K562 (cell line): ENCODE measurements around the gene TGFBR1. TPM values are rescaled to one million over a fixed set of nuclear protein-coding genes. Genes with fewer than 3 reads are reported as not detected.

Source experiments
- ATAC-seq: fragments of 200-7000 bp; cut with Tn5 transposase; 3 replicates; pipeline ENCODE4 v1.9.1; 2020; ENCODE audit warnings: moderate library complexity
- BruUV-seq: library from RNA; stranded (reverse); fragments of 400-500 nt; replicated peaks from 2 replicates; lab custom pipeline; 2021; lab: Mats Ljungman, UMichigan
- CTCF ChIA-PET: fragments of 300-600 bp; formaldehyde crosslinking; extraction: SDS; loops from one replicate; lab custom pipeline; 2021; ENCODE audit warnings: low intra/inter-chr PET ratio; lab: Yijun Ruan, JAX
- POLR2A ChIA-PET: fragments of 300-600, 350-650 bp; sonication (Branson Sonifier 250); formaldehyde crosslinking; extraction: SDS; loops from one replicate; lab custom pipeline; 2021; ENCODE audit warnings: antibody characterized with exemption, inconsistent platforms; lab: Yijun Ruan, JAX
- DNase-seq, 4 experiments: peaks; one replicate each; pipeline versions ENCODE4 v3.0.0 to v3.0.0-alpha.2; 2011 to 2018; ENCODE audit warnings: low spot score in 3 of 4, mixed read lengths in 3 of 4; ENCODE audit errors: extremely low read depth in 1 of 4
- FAIRE-seq: peaks from 2 replicates; lab custom pipeline; 2011; peaks lifted over from hg19 to GRCh38; lab: Jason Lieb, UNC
- H2AFZ ChIP-seq: 2 replicates; pipeline ENCODE4 v1.6.0; 2011; ENCODE audit warnings: low read depth, low read length, control low read depth, inconsistent platforms
- H3K27ac ChIP-seq: fragments of 200-600 bp; 3 replicates; pipeline ENCODE4 v1.8.0; 2011; ENCODE audit warnings: low read depth, mild to moderate bottlenecking, control low read depth, inconsistent platforms, low read length, moderate library complexity, mixed read lengths; ENCODE audit errors: extremely low read depth
- H3K27me3 ChIP-seq, 2 experiments: fragments of 300-600 bp in 1 of 2; 2 replicates in 1 of 2; 3 replicates in 1 of 2; pipeline versions ENCODE4 v1.6.0 to v1.8.0; 2011; ENCODE audit warnings: inconsistent platforms in 2 of 2, low read length in 2 of 2, mild to moderate bottlenecking in 1 of 2, mixed read lengths in 1 of 2, moderate library complexity in 1 of 2; ENCODE audit not compliant: control insufficient read depth in 2 of 2, insufficient read depth in 2 of 2
- H3K36me3 ChIP-seq: fragments of 300-600 bp; 3 replicates; pipeline ENCODE4 v1.8.0; 2011; ENCODE audit warnings: mild to moderate bottlenecking, low read length, inconsistent platforms; ENCODE audit not compliant: control insufficient read depth, insufficient read depth
- H3K4me1 ChIP-seq, 2 experiments: fragments of 200-600 bp in 1 of 2; replicated peaks in 1 of 2; 2 replicates in 1 of 2; 3 replicates in 1 of 2; pipeline versions ENCODE4 v1.5.1 to v1.8.0; 2011; ENCODE audit warnings: inconsistent platforms in 2 of 2, low read length in 2 of 2, mild to moderate bottlenecking in 1 of 2, mixed read lengths in 1 of 2, moderate library complexity in 1 of 2; ENCODE audit not compliant: control insufficient read depth in 2 of 2, insufficient read depth in 2 of 2
- H3K4me2 ChIP-seq: 2 replicates; pipeline ENCODE4 v1.6.1; 2011; ENCODE audit warnings: low read length, control low read depth, inconsistent platforms, mixed read lengths; ENCODE audit not compliant: insufficient read depth
- H3K4me3 ChIP-seq: fragments of 200-600 bp; sonication (generic), shearing (Covaris generic); 2 replicates; pipeline ENCODE4 v1.5.1; 2016; ENCODE audit warnings: control low read depth, inconsistent platforms
- H3K79me2 ChIP-seq: fragments of 200-600 bp; 3 replicates; pipeline ENCODE4 v1.8.0; 2011; ENCODE audit warnings: low read length, inconsistent platforms; ENCODE audit not compliant: control insufficient read depth, insufficient read depth
- H3K9ac ChIP-seq, 2 experiments: 2 replicates each; pipeline versions ENCODE4 v1.6.0 to v1.6.1; 2011; ENCODE audit warnings: low read depth in 2 of 2, low read length in 2 of 2, control low read depth in 1 of 2, inconsistent platforms in 1 of 2, mild to moderate bottlenecking in 1 of 2, mixed read lengths in 1 of 2; ENCODE audit not compliant: insufficient read depth in 1 of 2
- H3K9me1 ChIP-seq: one replicate; pipeline ENCODE4 v1.6.0; 2011; ENCODE audit warnings: inconsistent platforms, mild to moderate bottlenecking, low read length, moderate library complexity; ENCODE audit not compliant: control insufficient read depth, insufficient read depth
- H3K9me3 ChIP-seq: replicated peaks from 2 replicates; pipeline ENCODE4 v1.5.1; 2011; ENCODE audit warnings: low read depth, low read length, inconsistent platforms; ENCODE audit not compliant: control insufficient read depth, insufficient read depth
- H4K20me1 ChIP-seq: replicated peaks from 2 replicates; pipeline ENCODE4 v1.6.1; 2011; ENCODE audit warnings: low read length, inconsistent platforms, mixed read lengths; ENCODE audit not compliant: control insufficient read depth, insufficient read depth
- AFF1 ChIP-seq, 2 experiments: fragments of 450-650 bp; IDR thresholded peaks; 2 replicates each; pipeline ENCODE4 v1.6.1; 2018; ENCODE audit warnings: mild to moderate bottlenecking in 2 of 2, low read depth in 1 of 2; ENCODE audit not compliant: partially characterized antibody in 2 of 2
- COPS2 ChIP-seq: fragments of 450-650 bp; conservative IDR thresholded peaks from 2 replicates; pipeline ENCODE4 v1.6.1; 2016; ENCODE audit warnings: mild to moderate bottlenecking, moderate library complexity
- ESRRA ChIP-seq: fragments of 450-650 bp; IDR thresholded peaks from 2 replicates; pipeline ENCODE4 v1.6.1; 2014; ENCODE audit warnings: low read depth, mild to moderate bottlenecking, moderate library complexity, borderline replicate concordance
- FOSL1 ChIP-seq: fragments of 200-800 bp; sonication (Bioruptor generic); conservative IDR thresholded peaks from 2 replicates; pipeline ENCODE4 v1.6.1; 2016; ENCODE audit warnings: missing genetic modification characterization, missing compliant biosample characterization
- MEIS2 ChIP-seq: fragments of 450-650 bp; IDR thresholded peaks from 2 replicates; pipeline ENCODE4 v1.6.1; 2014; ENCODE audit warnings: mild to moderate bottlenecking; ENCODE audit not compliant: partially characterized antibody
- RNF2 ChIP-seq: sonication (generic); IDR thresholded peaks from 2 replicates; pipeline ENCODE4 v1.6.1; 2016
- TAF15 ChIP-seq: fragments of 200-400 bp; formaldehyde crosslinking; IDR thresholded peaks from 2 replicates; pipeline ENCODE4 v1.6.1; 2017; ENCODE audit warnings: mild to moderate bottlenecking, low read depth, low read length, moderate library complexity
- ZBTB8A ChIP-seq: fragments of 450-650 bp; IDR thresholded peaks from 2 replicates; pipeline ENCODE4 v1.6.1; 2018; ENCODE audit warnings: mild to moderate bottlenecking, moderate library complexity; ENCODE audit not compliant: partially characterized antibody
- ZNF239 ChIP-seq: fragments of 250-450 bp; sonication (Bioruptor Pico); IDR thresholded peaks from 2 replicates; pipeline ENCODE4 v1.4.0; 2020; ENCODE audit warnings: mild to moderate bottlenecking
- WGBS: fragments of 100-300 bp; shearing (Covaris generic); methylation state at CpG from one replicate; pipeline ENCODE4 v1.1.6; 2016; ENCODE audit warnings: low coverage, mixed read lengths; ENCODE audit not compliant: insufficient coverage; ENCODE audit errors: missing lambda C conversion rate; 5-methylcytosine and 5-hydroxymethylcytosine counted together
- in situ Hi-C: fragments of 300-500 bp; cut with MboI; formaldehyde crosslinking; loops from 4 replicates; pipeline ENCODE4 v1.15.0; 2018; ENCODE audit warnings: inconsistent platforms, mixed read lengths
- intact Hi-C: fragments of 100-400 bp; cut with micrococcal nuclease; formaldehyde crosslinking; loops from 2 replicates; pipeline ENCODE4 v1.14.2; 2022
- polyA plus RNA-seq, 8 experiments: library from polyadenylated mRNA; depleted of rRNA in 4 of 8; stranded (reverse) in 5 of 8; unstranded in 3 of 8; fragments of >200 nt; fragmentation: Nextera tagmentation in 2 of 8; fragmentation: Illumina TruSeq in 1 of 8; extraction: Ambion mirVana in 2 of 8; extraction: Trizol in 1 of 8; gene quantifications; 2 replicates each; pipeline versions ENCODE4 v1.2.1 to v1.2.3, GENCODE V29; 2011 to 2014; ENCODE audit warnings: inconsistent platforms in 1 of 8, missing spikeins in 1 of 8
- total RNA-seq, 7 experiments: library from RNA; depleted of rRNA in 6 of 7; stranded (reverse); fragments of >200 nt in 6 of 7; fragmentation: Illumina TruSeq in 2 of 7; extraction: Trizol in 2 of 7; gene quantifications; 2 replicates each; pipeline versions ENCODE4 v1.2.1 to v1.2.3, GENCODE V29; 2011 to 2021; ENCODE audit warnings: low replicate concordance in 1 of 7
- TF ChIP-seq, protein P1 (sequence below), 2 experiments: IDR thresholded peaks in 1 of 2; conservative IDR thresholded peaks in 1 of 2; 2 replicates each; pipeline ENCODE4 v1.6.1; 2016; ENCODE audit warnings: low read depth in 2 of 2, mild to moderate bottlenecking in 1 of 2, missing compliant biosample characterization in 1 of 2, missing genetic modification characterization in 1 of 2, moderate library complexity in 1 of 2

The TGFBR1 gene
- total and polyA plus RNA-seq, 9 of the 15 experiments (the other 6 are each of a cell fraction or from before 2014, with no cell fraction given), result 15.5 to 62.4 (median 42.7) TPM

DNA sequence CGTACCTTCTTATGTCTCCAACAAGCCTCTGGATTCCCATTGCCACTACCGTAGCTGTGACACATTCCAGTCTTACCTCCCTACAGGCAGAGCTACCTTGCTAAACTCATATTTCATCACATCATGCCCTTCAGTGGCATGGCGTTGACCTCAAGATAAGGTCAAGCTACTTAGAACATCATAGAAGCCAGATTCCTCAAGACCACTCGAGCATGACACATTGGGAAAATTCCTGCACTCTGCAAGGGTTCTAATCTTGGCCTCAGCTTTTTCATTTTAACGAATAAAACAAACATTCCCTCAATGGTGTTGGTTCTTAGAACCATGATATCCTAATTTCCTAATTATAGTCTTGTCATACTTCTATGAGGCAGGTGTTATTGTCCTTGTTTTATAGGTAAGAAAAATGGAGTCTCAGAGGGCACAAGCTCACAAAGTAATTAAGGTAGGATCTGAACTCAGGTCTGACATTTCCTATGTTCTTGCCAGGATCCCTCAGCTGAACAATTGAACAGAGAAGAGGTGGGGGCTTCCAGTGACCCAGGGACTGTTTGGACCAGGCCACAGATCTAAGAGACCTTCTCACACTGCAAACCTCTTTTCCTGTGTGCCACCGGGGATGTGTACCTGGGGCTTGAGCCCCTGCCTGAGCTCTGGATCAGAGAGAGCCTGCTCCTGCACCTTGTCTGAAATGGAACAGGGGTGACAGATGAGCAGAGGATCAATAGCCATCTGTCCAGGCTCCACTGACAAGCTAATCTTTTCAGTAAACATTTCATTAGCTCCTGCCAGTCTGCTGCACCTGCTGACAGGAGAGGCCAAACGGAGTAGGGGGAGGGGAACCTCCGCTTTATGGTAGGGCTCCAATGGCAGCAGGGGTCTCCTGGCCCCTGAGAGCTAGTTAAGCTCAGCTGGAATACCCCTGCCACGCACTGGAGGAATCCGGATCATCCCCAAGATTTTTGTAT, 67.5 kb downstream of the TGFBR1 start:
- H3K27me3 ChIP-seq, result peaks cover 0 to 19% of the 10 kb centered on the region in 2 experiments
- TF ChIP-seq COPS2 (no peak), ZBTB8A (no peak), AFF1 (IDR thresholded peaks at IDR 0.05; ENCODE audit: low read depth in 1 of 2, partially characterized antibody in 2 of 2) (no peak), RNF2 (no peak), FOSL1 (no peak), TAF15 (no peak), ESRRA (peak; percentile 43; the same call in 1 of the 2 replicates), MEIS2 (peak; percentile 23), ZNF239 (CRISPR knock-in tag) (no peak)
- TF ChIP-seq, protein P1, sequence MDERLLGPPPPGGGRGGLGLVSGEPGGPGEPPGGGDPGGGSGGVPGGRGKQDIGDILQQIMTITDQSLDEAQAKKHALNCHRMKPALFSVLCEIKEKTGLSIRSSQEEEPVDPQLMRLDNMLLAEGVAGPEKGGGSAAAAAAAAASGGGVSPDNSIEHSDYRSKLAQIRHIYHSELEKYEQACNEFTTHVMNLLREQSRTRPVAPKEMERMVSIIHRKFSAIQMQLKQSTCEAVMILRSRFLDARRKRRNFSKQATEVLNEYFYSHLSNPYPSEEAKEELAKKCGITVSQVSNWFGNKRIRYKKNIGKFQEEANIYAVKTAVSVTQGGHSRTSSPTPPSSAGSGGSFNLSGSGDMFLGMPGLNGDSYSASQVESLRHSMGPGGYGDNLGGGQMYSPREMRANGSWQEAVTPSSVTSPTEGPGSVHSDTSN (CRISPR knock-in tag; IDR thresholded peaks at IDR 0.05; ENCODE audit: low read depth), result no peak
- TF ChIP-seq, protein P1 (tag; conservative IDR thresholded peaks at IDR 0.05; ENCODE audit: low read depth), result peak; percentile 23; the same call in 1 of the 2 replicates
- TF ChIP-seq, all 486 proteins: peak for 3
- DNase-seq (no peak), FAIRE-seq (no peak), ATAC-seq (no peak)
- CTCF ChIA-PET, result no interaction called here
- no peaks in the 10 kb centered on the region for H3K9me1 ChIP-seq
- H4K20me1 ChIP-seq, result no peaks in the 10 kb centered on the region
- BruUV-seq, result no TSS peak
- no peaks in the 10 kb centered on the region for H3K79me2 ChIP-seq
- no peak overlapping the region for H3K4me2 ChIP-seq
- POLR2A ChIA-PET, result interaction anchor here (0.7 to 1.7 kb wide), 5 partner anchors 9 to 987 kb away, joined by 3 to 10 read pairs (median 4); no protein-coding TSS in a partner anchor
- H3K9ac ChIP-seq, result no peak overlapping the region
- no peaks in the 10 kb centered on the region for H3K36me3 ChIP-seq
- in situ Hi-C loops, result no loop called here
- no peak overlapping the region for H2AFZ ChIP-seq
- intact Hi-C loops, result no loop called here
- no peak overlapping the region for H3K27ac ChIP-seq
- no peak overlapping the region for H3K4me3 ChIP-seq
- no peaks in the 10 kb centered on the region for H3K9me3 ChIP-seq
- WGBS, result 5% methylated on average over 10 of the region's 10 CpGs
- no peaks in the 10 kb centered on the region; a peak in 1 of 5 replicates for H3K4me1 ChIP-seq
